Activated naive CD8-positive, alpha-beta T cell treated with anti-CD3 and anti-CD28 coated beads, Interleukin-2, amount 50 U/mL, for 24 hours (primary cell): ENCODE measurements around the gene CPEB3.
"Not testable (repeated sequence)": the region's sequence is repeated elsewhere in the genome, so short reads cannot be mapped to it uniquely, and the experiment has no call there.

Experiments
- ATAC-seq: fragments of 150-1000 bp; cut with Tn5 transposase; one replicate; pipeline ENCODE4 v1.10.0; 2021
- DNase-seq: peaks from one replicate; pipeline ENCODE4 v3.0.0; 2021
- H3K27ac Mint-ChIP-seq: one replicate; pipeline ENCODE4 v1.8.0; 2021; ENCODE audit warnings: mild to moderate bottlenecking, mixed read lengths
- H3K27me3 Mint-ChIP-seq: one replicate; pipeline ENCODE4 v1.8.0; 2021; ENCODE audit warnings: mixed read lengths
- H3K36me3 Mint-ChIP-seq: one replicate; pipeline ENCODE4 v1.8.0; 2021; ENCODE audit warnings: low read depth, mixed read lengths
- H3K4me1 Mint-ChIP-seq: one replicate; pipeline ENCODE4 v1.8.0; 2021; ENCODE audit warnings: mixed read lengths
- H3K4me3 Mint-ChIP-seq: one replicate; pipeline ENCODE4 v1.8.0; 2021; ENCODE audit warnings: mild to moderate bottlenecking, moderate library complexity, mixed read lengths
- H3K9me3 Mint-ChIP-seq: one replicate; pipeline ENCODE4 v1.8.0; 2021; ENCODE audit warnings: mixed read lengths

CPEB3 gene

GRCh38 chr10:92162541-92162940, 128.3 kb downstream of the CPEB3 start:
- ATAC-seq (no peak), DNase-seq (no peak)
- Mint-ChIP-seq H3K4me1 (no peaks in the 10 kb centered on the region), H3K9me3 (peaks cover 10% of the 10 kb centered on the region), H3K27ac (no peak overlapping the region), H3K36me3 (peaks cover 14% of the 10 kb centered on the region), H3K27me3 (no peaks in the 10 kb centered on the region), H3K4me3 (no peak overlapping the region)

DNA sequence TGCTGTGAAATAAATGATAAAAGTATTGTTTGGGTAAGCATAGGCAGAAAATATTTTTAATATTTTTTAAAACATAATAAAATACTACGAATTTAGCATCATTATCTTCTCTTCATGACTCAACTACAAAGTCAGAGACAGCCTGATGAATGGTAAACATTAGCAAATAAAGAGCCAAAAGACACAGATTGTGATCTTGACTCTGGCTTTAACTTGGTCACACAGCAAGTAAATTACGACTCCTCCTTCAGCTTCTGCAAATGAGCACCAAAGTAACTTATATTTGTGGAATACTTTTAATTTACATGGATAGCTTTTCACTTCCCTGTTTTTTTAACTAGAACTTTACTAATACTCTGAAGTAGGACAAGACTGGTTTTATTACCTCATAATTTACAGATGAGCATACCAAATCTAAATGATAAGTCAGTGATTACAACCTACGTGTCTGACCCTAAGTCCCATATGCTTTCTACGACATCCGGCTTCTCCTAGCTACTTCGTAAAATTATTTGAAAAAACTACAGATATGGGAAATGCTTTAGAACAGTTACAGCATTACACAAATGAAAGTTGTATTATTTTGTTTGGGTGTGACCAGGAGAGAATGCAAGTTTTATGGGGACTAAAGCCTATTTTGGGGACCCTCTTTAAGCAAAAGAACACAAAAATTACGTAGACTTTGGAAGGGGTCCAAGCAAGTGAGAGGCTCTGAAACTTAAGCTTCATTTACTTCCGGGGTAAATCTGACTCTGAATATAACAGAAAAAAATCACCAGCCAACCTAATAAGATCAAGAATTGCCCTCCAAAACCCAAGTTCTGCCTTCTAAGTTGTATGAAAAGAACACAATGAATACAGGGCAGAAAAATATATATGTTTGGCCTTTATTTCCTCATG, 133.8 kb downstream of the CPEB3 start:
- ATAC-seq (no peak), DNase-seq (no peak)
- H3K4me3 Mint-ChIP-seq = no peak overlapping the region
- H3K27ac Mint-ChIP-seq = no peak overlapping the region
- H3K27me3 Mint-ChIP-seq = no peaks in the 10 kb centered on the region
- no peaks in the 10 kb centered on the region for H3K36me3 Mint-ChIP-seq
- H3K9me3 Mint-ChIP-seq = no peaks in the 10 kb centered on the region
- no peaks in the 10 kb centered on the region for H3K4me1 Mint-ChIP-seq

GRCh38 chr10:92150823-92151222, 140.1 kb downstream of the CPEB3 start:
- Mint-ChIP-seq H3K4me1 (peaks cover 4% of the 10 kb centered on the region), H3K27ac (no peak overlapping the region), H3K36me3 (no peaks in the 10 kb centered on the region), H3K27me3 (no peaks in the 10 kb centered on the region), H3K4me3 (no peak overlapping the region), H3K9me3 (no peaks in the 10 kb centered on the region)
- no peak for ATAC-seq
- no peak for DNase-seq

DNA sequence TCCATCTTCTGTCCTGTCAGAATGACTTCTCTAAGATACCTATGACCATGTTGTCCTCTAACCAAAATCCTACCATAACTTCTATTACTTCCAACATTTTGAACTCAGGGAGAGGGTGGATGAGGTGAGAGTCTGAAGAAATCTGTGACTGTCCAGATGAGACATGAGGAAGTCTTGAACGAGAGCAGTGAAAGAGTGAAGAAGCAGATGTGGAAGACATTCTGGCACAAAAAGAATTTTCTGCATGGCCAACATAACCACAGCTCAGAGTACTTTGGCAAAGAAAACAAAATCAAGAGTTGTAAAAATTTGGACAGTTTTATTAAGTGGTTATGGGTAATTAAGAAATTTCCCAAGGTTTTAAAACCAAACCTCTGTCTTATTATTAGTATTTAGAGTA, 141.6 kb downstream of the CPEB3 start:
- no peak for ATAC-seq
- H3K36me3 Mint-ChIP-seq = no peaks in the 10 kb centered on the region
- no peak overlapping the region for H3K4me3 Mint-ChIP-seq
- peaks cover 5% of the 10 kb centered on the region for H3K4me1 Mint-ChIP-seq
- H3K27ac Mint-ChIP-seq = no peak overlapping the region
- H3K9me3 Mint-ChIP-seq = no peaks in the 10 kb centered on the region
- no peak for DNase-seq
- no peaks in the 10 kb centered on the region for H3K27me3 Mint-ChIP-seq

- Mint-ChIP-seq H3K27ac (no peak overlapping the region), H3K4me1 (peaks cover 10% of the 10 kb centered on the region), H3K4me3 (no peak overlapping the region), H3K27me3 (no peaks in the 10 kb centered on the region), H3K9me3 (no peaks in the 10 kb centered on the region), H3K36me3 (no peaks in the 10 kb centered on the region)
- ATAC-seq = no peak
- no peak for DNase-seq
Observed at GRCh38 chr10:92146781-92147180, 144.1 kb downstream of the CPEB3 start.

GRCh38 chr10:92146107-92146506, 144.8 kb downstream of the CPEB3 start:
- Mint-ChIP-seq H3K27ac (no peak overlapping the region), H3K27me3 (no peaks in the 10 kb centered on the region), H3K4me1 (peaks cover 10% of the 10 kb centered on the region), H3K9me3 (no peaks in the 10 kb centered on the region), H3K4me3 (no peak overlapping the region), H3K36me3 (no peaks in the 10 kb centered on the region)
- no peak for ATAC-seq
- DNase-seq = no peak

GRCh38 chr10:92142949-92143348, 147.9 kb downstream of the CPEB3 start:
- Mint-ChIP-seq H3K4me1 (peaks cover 10% of the 10 kb centered on the region), H3K36me3 (peaks cover 10% of the 10 kb centered on the region), H3K27me3 (no peaks in the 10 kb centered on the region), H3K27ac (no peak overlapping the region), H3K4me3 (no peak overlapping the region), H3K9me3 (peaks cover 3% of the 10 kb centered on the region)
- DNase-seq = no peak
- ATAC-seq = no peak

GRCh38 chr10:92142512-92142911, 148.4 kb downstream of the CPEB3 start:
- H3K36me3 Mint-ChIP-seq = peaks cover 10% of the 10 kb centered on the region
- peaks cover 10% of the 10 kb centered on the region for H3K4me1 Mint-ChIP-seq
- H3K27ac Mint-ChIP-seq = no peak overlapping the region
- H3K4me3 Mint-ChIP-seq = no peak overlapping the region
- no peak for ATAC-seq
- DNase-seq = no peak
- H3K27me3 Mint-ChIP-seq = no peaks in the 10 kb centered on the region
- H3K9me3 Mint-ChIP-seq = peaks cover 3% of the 10 kb centered on the region

GRCh38 chr10:92141147-92141546, 149.7 kb downstream of the CPEB3 start:
- H3K4me1 Mint-ChIP-seq, H3K27me3 Mint-ChIP-seq, ATAC-seq, H3K27ac Mint-ChIP-seq, DNase-seq, H3K9me3 Mint-ChIP-seq, H3K4me3 Mint-ChIP-seq: not testable (repeated sequence)
- H3K36me3 Mint-ChIP-seq = peaks cover 13% of the 10 kb centered on the region

GRCh38 chr10:92134049-92134448, 156.8 kb downstream of the CPEB3 start:
- ATAC-seq, DNase-seq, H3K27me3 Mint-ChIP-seq, H3K9me3 Mint-ChIP-seq, H3K27ac Mint-ChIP-seq, H3K4me3 Mint-ChIP-seq, H3K4me1 Mint-ChIP-seq: not testable (repeated sequence)
- H3K36me3 Mint-ChIP-seq = peaks cover 15% of the 10 kb centered on the region

DNA sequence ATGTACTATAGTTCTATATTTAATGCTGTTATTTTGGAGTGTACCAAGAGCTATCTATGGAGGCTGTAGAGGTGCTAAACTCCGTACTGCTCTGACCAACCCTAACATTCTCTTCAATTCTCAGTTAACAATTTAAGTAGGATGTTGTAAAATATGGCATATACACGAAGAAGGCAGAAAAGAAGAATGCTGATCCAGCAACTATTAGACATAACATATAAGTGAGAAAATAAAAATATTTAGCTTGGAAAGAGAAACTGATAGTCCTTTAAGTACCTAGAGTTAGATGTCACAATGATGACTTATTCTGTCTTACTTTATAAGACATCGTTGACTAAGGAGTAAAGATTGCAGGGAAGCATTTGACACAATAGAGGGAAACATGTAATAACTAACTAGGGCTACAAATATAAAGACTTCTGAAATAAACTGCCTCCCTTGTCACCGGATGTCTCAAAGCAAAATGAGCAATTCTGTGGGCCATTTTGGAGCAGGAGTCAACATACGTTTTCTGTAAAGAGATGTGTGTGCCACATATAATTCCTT, 159.5 kb downstream of the CPEB3 start:
- Mint-ChIP-seq H3K9me3 (peaks cover 5% of the 10 kb centered on the region), H3K36me3 (peaks cover 8% of the 10 kb centered on the region), H3K27me3 (no peaks in the 10 kb centered on the region), H3K27ac (no peak overlapping the region), H3K4me1 (no peaks in the 10 kb centered on the region), H3K4me3 (no peak overlapping the region)
- no peak for DNase-seq
- ATAC-seq = no peak

DNA sequence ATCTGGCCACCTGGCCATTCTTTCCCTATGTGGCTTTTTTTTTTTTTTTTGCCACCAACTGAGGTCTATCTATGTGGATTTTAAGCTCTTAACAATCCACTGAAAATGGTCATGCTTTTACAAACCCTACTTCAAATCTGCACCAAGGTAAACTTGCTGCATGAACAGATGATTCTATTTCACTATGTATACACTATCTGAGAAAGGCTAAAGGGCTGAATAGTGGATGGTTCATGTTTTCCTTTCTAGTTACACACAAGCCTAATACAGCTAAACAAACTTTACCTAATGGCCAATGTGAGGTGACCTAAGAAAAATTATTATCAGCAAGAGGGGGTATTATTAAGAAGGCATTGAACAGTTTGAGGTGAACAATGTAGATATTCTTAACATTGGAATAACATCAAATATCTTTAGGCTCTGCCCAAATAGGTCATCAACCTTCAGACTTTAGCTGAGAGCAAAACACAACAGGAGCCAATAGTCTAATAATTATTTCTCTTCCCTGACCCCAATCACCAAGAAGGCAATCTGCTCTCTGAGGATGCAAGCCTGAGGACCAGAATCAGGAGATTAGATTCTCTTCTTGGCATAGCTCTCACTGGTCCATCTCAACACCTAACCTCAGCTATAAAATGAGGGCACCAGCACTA, 160.1 kb downstream of the CPEB3 start:
- peaks cover 5% of the 10 kb centered on the region for H3K9me3 Mint-ChIP-seq
- peaks cover 2% of the 10 kb centered on the region for H3K4me1 Mint-ChIP-seq
- no peak for ATAC-seq
- H3K27ac Mint-ChIP-seq = no peak overlapping the region
- no peak overlapping the region for H3K4me3 Mint-ChIP-seq
- no peak for DNase-seq
- H3K36me3 Mint-ChIP-seq = peaks cover 6% of the 10 kb centered on the region
- no peaks in the 10 kb centered on the region for H3K27me3 Mint-ChIP-seq

DNA sequence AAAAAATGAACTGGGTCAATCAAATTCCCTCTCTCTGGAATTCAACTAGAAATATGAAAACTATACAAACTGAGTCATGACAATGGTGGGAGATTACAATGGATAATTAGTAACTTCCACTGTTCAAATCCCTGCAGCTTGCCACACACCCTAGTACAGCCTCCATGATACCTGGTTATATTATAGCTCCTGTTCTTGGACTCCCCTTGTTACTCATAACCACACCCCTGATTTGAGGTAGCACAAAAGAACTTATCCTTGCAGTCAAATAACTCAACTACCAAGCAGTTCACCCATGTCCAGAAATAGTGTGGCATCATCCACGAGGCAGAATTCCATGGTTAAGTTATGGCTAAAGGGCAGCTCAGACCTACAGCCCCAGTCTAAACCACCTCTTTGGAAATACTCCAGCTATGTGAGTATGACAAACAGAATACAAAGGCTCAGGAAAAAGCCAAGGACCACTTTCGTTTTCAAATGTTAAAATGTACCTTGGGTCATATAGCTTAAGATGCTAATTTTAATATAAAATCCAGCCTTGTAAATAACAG, 164.7 kb downstream of the CPEB3 start:
- DNase-seq (no peak), ATAC-seq (no peak)
- Mint-ChIP-seq H3K9me3 (no peaks in the 10 kb centered on the region), H3K27me3 (no peaks in the 10 kb centered on the region), H3K27ac (no peak overlapping the region), H3K4me3 (no peak overlapping the region), H3K4me1 (peaks cover 4% of the 10 kb centered on the region), H3K36me3 (no peaks in the 10 kb centered on the region)

GRCh38 chr10:92125144-92125543, 165.7 kb downstream of the CPEB3 start:
- DNase-seq = no peak
- no peak overlapping the region for H3K4me3 Mint-ChIP-seq
- no peaks in the 10 kb centered on the region for H3K9me3 Mint-ChIP-seq
- H3K4me1 Mint-ChIP-seq = peaks cover 4% of the 10 kb centered on the region
- H3K36me3 Mint-ChIP-seq = no peaks in the 10 kb centered on the region
- no peak for ATAC-seq
- H3K27ac Mint-ChIP-seq = no peak overlapping the region
- H3K27me3 Mint-ChIP-seq = no peaks in the 10 kb centered on the region
